HCT116 (cell line): ENCODE data around the gene GATC. TPM values are rescaled to one million over a fixed set of nuclear protein-coding genes. Genes with fewer than 3 reads are reported as not detected.

ENCODE experiments used
- ATAC-seq: fragments of 200-7000 bp; cut with Tn5 transposase; 2 replicates; pipeline ENCODE4 v1.9.1; 2020; ENCODE audit warnings: mild to moderate bottlenecking, moderate library complexity
- BruUV-seq: library from RNA; stranded (reverse); fragments of 400-500 nt; replicated peaks from 2 replicates; lab custom pipeline; 2021; lab: Mats Ljungman, UMichigan
- CTCF ChIA-PET: fragments of 300-600 bp; sonication (Branson Sonifier 250); formaldehyde crosslinking; loops from one replicate; lab custom pipeline; 2021; ENCODE audit warnings: antibody characterized with exemption; lab: Charles Lee
- POLR2A ChIA-PET: fragments of 300-600, 350-600 bp; sonication (Branson Sonifier 250); formaldehyde crosslinking; loops from one replicate; lab custom pipeline; 2021; ENCODE audit warnings: antibody characterized with exemption; lab: Charles Lee
- RAD21 ChIA-PET, 2 experiments: fragments of 300-600 bp; sonication (Branson Sonifier 250); formaldehyde crosslinking; loops; one replicate each; lab custom pipeline; 2023; ENCODE audit warnings: low total read pairs in 2 of 2; ENCODE audit not compliant: uncharacterized antibody in 2 of 2, unreplicated experiment in 2 of 2, low non-redundant PET in 1 of 2; lab: Charles Lee
- DNase-seq: peaks from one replicate; pipeline ENCODE4 v3.0.0-alpha.2; 2010; ENCODE audit warnings: low read depth, low spot score
- H2AFZ ChIP-seq: fragments of 200-600 bp; shearing (Covaris generic), sonication (generic); 2 replicates; pipeline ENCODE4 v1.6.1; 2017; ENCODE audit warnings: low read depth, mixed run types, mixed read lengths, antibody characterized with exemption, low read length; ENCODE audit not compliant: poor library complexity, severe bottlenecking
- H3K27ac ChIP-seq: 2 replicates; pipeline ENCODE4 v1.5.1; 2012; ENCODE audit warnings: low read depth, low read length
- H3K27me3 ChIP-seq: fragments of 200-600 bp; sonication (generic); 2 replicates; pipeline ENCODE4 v1.6.1; 2016; ENCODE audit warnings: mixed run types, low read length, mixed read lengths; ENCODE audit not compliant: insufficient read depth
- H3K36me3 ChIP-seq, 2 experiments: fragments of 200-500 bp in 1 of 2; fragments of 200-600 bp in 1 of 2; sonication (Bioruptor generic) in 1 of 2; sonication (generic) in 1 of 2; 2 replicates each; pipeline versions ENCODE4 v1.5.1 to v1.6.1; 2014 to 2016; ENCODE audit warnings: low read length in 2 of 2, inconsistent platforms in 1 of 2, mixed read lengths in 1 of 2, mixed run types in 1 of 2; ENCODE audit not compliant: insufficient read depth in 2 of 2, control insufficient read depth in 1 of 2
- H3K4me1 ChIP-seq, 2 experiments: fragments of 200-600 bp in 1 of 2; sonication (generic) in 1 of 2; 2 replicates each; pipeline versions ENCODE4 v1.5.1 to v1.6.1; 2012 to 2017; ENCODE audit warnings: low read length in 2 of 2, inconsistent platforms in 1 of 2, mild to moderate bottlenecking in 1 of 2, mixed read lengths in 1 of 2, mixed run types in 1 of 2, moderate library complexity in 1 of 2; ENCODE audit not compliant: insufficient read depth in 2 of 2, control insufficient read depth in 1 of 2
- H3K4me2 ChIP-seq: fragments of 200-600 bp; sonication (generic); 2 replicates; pipeline ENCODE4 v1.6.1; 2017; ENCODE audit warnings: mixed run types, low read length, mixed read lengths
- H3K4me3 ChIP-seq, 2 experiments: fragments of 200-600 bp in 1 of 2; sonication (generic) in 1 of 2; replicated peaks in 1 of 2; 2 replicates each; pipeline ENCODE4 v1.5.1; 2011 to 2016; ENCODE audit warnings: low read length in 2 of 2, control low read depth in 1 of 2, low read depth in 1 of 2, mild to moderate bottlenecking in 1 of 2, mixed read lengths in 1 of 2, mixed run types in 1 of 2
- H3K79me2 ChIP-seq: fragments of 200-600 bp; sonication (generic); 2 replicates; pipeline ENCODE4 v1.6.1; 2017; ENCODE audit warnings: mild to moderate bottlenecking, mixed run types, low read length, moderate library complexity, mixed read lengths; ENCODE audit not compliant: insufficient read depth
- H3K9ac ChIP-seq: fragments of 200-600 bp; sonication (generic); 2 replicates; pipeline ENCODE4 v1.6.1; 2016; ENCODE audit warnings: low read length, mixed read lengths
- H3K9me2 ChIP-seq: fragments of 200-600 bp; sonication (generic), shearing (Covaris generic); 2 replicates; pipeline ENCODE4 v1.6.1; 2017; ENCODE audit warnings: mixed run types, mild to moderate bottlenecking, moderate library complexity; ENCODE audit not compliant: insufficient read depth
- H3K9me3 ChIP-seq, 2 experiments: fragments of 200-500 bp in 1 of 2; fragments of 200-600 bp in 1 of 2; sonication (Bioruptor generic) in 1 of 2; sonication (generic) in 1 of 2; 2 replicates each; pipeline ENCODE4 v1.6.1; 2014 to 2017; ENCODE audit warnings: low read length in 2 of 2, mixed read lengths in 2 of 2, inconsistent platforms in 1 of 2, low read depth in 1 of 2, mild to moderate bottlenecking in 1 of 2, mixed run types in 1 of 2, moderate library complexity in 1 of 2; ENCODE audit not compliant: control insufficient read depth in 1 of 2, insufficient read depth in 1 of 2
- H4K20me1 ChIP-seq: fragments of 200-600 bp; sonication (generic), shearing (Covaris generic); 2 replicates; pipeline ENCODE4 v1.6.1; 2017; ENCODE audit warnings: mixed run types, mild to moderate bottlenecking, moderate library complexity; ENCODE audit not compliant: insufficient read depth
- CEBPB ChIP-seq: IDR thresholded peaks from 2 replicates; pipeline ENCODE4 v1.6.1; 2012; ENCODE audit warnings: low read depth
- ELF1 ChIP-seq: IDR thresholded peaks from 2 replicates; pipeline ENCODE4 v1.6.1; 2012; ENCODE audit warnings: low read depth, borderline replicate concordance
- EZH2 ChIP-seq: fragments of 200-600 bp; sonication (generic); IDR thresholded peaks from 2 replicates; pipeline ENCODE4 v1.6.1; 2017; ENCODE audit warnings: antibody characterized with exemption, mixed run types
- POLR2A ChIP-seq: IDR thresholded peaks from 2 replicates; pipeline ENCODE4 v1.7.0; 2011; ENCODE audit warnings: borderline replicate concordance; ENCODE audit not compliant: insufficient read depth, insufficient read length; ENCODE audit errors: extremely low read depth
- SIN3A ChIP-seq: IDR thresholded peaks from 2 replicates; pipeline ENCODE4 v1.6.1; 2012; ENCODE audit warnings: low read depth
- SP1 ChIP-seq: IDR thresholded peaks from 2 replicates; pipeline ENCODE4 v1.6.1; 2012; ENCODE audit warnings: low read depth
- ZFX ChIP-seq: fragments of 450-650 bp; IDR thresholded peaks from 2 replicates; pipeline ENCODE4 v1.6.1; 2017
- ZNF274 ChIP-seq: fragments of 200-500 bp; sonication (Bioruptor generic); IDR thresholded peaks from 2 replicates; pipeline ENCODE4 v1.6.1; 2014; ENCODE audit warnings: mild to moderate bottlenecking, low read depth, low read length, inconsistent platforms
- intact Hi-C: fragments of 100-400 bp; cut with micrococcal nuclease; formaldehyde crosslinking; loops from 2 replicates; pipeline ENCODE4 v1.10.0; 2022
- total RNA-seq: library from RNA; stranded (reverse); gene quantifications from one replicate; pipeline ENCODE4 v1.2.1, GENCODE V29; 2021; ENCODE audit not compliant: unreplicated experiment
- TF ChIP-seq, protein P1 (sequence below): IDR thresholded peaks from 2 replicates; pipeline ENCODE4 v1.6.1; 2012
- TF ChIP-seq, protein P2 (sequence below), 3 experiments: fragments of 200-600 bp in 1 of 3; sonication (generic) in 1 of 3; IDR thresholded peaks in 2 of 3; conservative IDR thresholded peaks in 1 of 3; 2 replicates each; pipeline ENCODE4 v1.5.1; 2012 to 2017; ENCODE audit warnings: low read depth in 2 of 3, low read length in 2 of 3, antibody characterized with exemption in 1 of 3, borderline replicate concordance in 1 of 3, control low read depth in 1 of 3, mild to moderate bottlenecking in 1 of 3, mixed read lengths in 1 of 3, mixed run types in 1 of 3, moderate library complexity in 1 of 3; ENCODE audit not compliant: insufficient read depth in 1 of 3

Gene GATC
- total RNA-seq, 1 experiment from 2014 or later: 48.7 TPM

DNA sequence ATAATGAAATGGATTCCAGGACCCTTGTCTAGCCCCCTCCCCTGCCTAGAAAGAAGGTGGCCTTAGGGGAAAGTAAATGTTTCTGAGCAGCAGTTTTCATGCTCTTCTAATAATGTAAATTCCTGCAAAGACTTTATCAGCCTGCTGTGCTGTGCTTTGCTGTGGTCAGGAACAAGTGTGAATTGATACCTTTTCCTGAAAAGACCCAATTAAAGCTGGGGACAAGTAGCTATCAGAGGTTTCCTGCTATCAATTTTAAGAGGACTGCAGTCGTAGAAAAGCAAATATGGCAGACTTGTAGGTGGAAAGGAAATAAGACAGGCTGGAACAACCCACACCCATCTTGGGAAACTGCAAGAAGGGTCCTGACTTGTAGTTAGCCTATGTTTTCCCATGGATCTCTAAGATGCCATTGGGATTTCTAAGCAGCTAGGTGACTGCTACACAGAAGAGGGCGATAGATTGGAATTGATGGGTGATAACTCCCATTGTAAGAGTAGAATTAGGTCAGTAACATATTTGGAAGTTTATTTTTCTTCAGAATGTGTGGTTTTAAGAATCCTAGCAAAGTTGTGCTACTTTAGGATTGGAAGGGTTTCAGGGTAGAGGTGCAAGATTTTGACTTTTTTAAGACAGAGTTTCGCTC, 52.7 kb downstream of the GATC start:
- no TSS peak for BruUV-seq
- CTCF ChIA-PET: interaction anchor here (0.5 kb wide), 1 partner anchor 86 kb away, joined by 4 read pairs; no protein-coding TSS in a partner anchor
- Histone ChIP-seq H2AFZ (no peak overlapping the region), H3K9me2 (no peaks in the 10 kb centered on the region), H3K4me2 (no peak overlapping the region), H4K20me1 (peaks cover 3% of the 10 kb centered on the region; the same call in 1 of the 2 replicates), H3K4me1 (peaks cover 9 to 16% of the 10 kb centered on the region in 2 experiments; a peak in 2 of 4 replicates), H3K4me3 (no peak overlapping the region), H3K36me3 (peaks cover 12 to 24% of the 10 kb centered on the region in 2 experiments; a peak in 2 of 4 replicates), H3K9me3 (no peaks in the 10 kb centered on the region), H3K9ac (no peak overlapping the region), H3K79me2 (peaks cover 31% of the 10 kb centered on the region), H3K27ac (no peak overlapping the region; the same call in 1 of the 2 replicates), H3K27me3 (no peaks in the 10 kb centered on the region)
- RAD21 ChIA-PET: no interaction called here
- DNase-seq (no peak), ATAC-seq (no peak)
- POLR2A ChIA-PET: no interaction called here
- TF ChIP-seq ELF1 (no peak), SIN3A (no peak), ZFX (no peak), EZH2 (no peak), CEBPB (no peak), ZNF274 (no peak), POLR2A (no peak), SP1 (no peak)
- TF ChIP-seq, protein P1, sequence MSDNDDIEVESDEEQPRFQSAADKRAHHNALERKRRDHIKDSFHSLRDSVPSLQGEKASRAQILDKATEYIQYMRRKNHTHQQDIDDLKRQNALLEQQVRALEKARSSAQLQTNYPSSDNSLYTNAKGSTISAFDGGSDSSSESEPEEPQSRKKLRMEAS: no peak
- TF ChIP-seq, protein P2, sequence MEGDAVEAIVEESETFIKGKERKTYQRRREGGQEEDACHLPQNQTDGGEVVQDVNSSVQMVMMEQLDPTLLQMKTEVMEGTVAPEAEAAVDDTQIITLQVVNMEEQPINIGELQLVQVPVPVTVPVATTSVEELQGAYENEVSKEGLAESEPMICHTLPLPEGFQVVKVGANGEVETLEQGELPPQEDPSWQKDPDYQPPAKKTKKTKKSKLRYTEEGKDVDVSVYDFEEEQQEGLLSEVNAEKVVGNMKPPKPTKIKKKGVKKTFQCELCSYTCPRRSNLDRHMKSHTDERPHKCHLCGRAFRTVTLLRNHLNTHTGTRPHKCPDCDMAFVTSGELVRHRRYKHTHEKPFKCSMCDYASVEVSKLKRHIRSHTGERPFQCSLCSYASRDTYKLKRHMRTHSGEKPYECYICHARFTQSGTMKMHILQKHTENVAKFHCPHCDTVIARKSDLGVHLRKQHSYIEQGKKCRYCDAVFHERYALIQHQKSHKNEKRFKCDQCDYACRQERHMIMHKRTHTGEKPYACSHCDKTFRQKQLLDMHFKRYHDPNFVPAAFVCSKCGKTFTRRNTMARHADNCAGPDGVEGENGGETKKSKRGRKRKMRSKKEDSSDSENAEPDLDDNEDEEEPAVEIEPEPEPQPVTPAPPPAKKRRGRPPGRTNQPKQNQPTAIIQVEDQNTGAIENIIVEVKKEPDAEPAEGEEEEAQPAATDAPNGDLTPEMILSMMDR (IDR thresholded peaks at IDR 0.05 in 2 of 3, conservative IDR thresholded peaks at IDR 0.05 in 1 of 3; ENCODE audit: borderline replicate concordance in 1 of 3, insufficient read depth in 1 of 3, low read depth in 2 of 3, low read length in 2 of 3): no peak
- intact Hi-C loops: no loop called here
